ENCODE results near the gene TEX35.

TEX35 gene

DNA sequence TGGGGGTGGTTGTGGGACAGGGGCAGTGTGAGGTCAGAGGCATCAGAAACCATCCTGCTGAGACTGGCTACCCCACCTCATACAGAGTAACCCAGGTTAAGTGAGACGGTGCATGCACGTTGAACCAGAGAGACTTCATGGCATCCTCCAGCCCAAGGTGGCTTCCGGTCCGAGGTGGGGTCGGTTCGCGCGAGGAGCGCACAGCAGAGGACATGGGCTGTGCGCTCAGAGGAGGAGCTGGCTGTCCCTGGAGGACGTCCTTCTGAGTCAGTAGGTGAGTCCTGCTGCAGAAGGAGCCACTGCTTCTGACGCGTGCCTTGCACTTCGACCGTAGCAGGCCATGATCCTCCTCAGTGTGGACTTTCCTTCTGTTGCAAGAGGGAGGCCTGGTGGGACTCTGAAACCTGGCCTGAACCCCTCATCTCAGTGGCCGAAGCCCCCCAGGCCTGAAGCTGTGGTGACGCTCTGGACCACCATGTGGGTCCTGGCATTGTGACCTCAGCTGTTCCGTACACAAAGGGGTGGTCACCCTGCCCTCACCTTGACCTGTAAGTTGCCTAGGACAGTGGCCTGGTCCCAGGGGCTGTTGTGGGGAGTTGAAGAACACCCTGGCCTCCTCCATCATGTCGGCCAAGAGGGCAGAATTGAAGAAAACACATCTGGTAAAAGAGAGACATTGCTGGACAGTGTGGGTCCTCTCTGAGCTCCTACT, at the start of gene TEX35:
TEX35 (plus strand) TSS at position 544 of the 712 bp plus-strand sequence; CDS start at position 624, 80 bp downstream.
- DNase-seq = no peak

DNA sequence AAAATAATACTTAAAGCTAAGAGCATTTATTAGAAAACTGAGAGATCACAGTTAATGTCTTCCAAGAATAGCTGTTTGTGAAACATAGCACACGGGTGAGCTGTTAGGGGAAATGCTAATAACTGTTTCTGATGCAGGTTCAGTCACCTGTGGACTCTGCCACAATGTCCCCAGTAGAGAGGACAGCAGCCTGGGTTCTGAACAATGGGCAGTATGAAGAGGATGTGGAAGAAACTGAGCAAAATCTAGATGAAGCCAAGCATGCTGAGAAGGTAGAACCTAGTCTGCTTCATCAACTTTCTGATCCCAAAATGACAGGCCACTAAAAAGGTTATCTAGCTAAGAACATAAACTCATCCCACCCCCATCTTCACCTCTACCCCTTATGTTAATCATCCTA, 48.8 kb upstream of the TEX35 start:
- DNase-seq = no peak

DNA sequence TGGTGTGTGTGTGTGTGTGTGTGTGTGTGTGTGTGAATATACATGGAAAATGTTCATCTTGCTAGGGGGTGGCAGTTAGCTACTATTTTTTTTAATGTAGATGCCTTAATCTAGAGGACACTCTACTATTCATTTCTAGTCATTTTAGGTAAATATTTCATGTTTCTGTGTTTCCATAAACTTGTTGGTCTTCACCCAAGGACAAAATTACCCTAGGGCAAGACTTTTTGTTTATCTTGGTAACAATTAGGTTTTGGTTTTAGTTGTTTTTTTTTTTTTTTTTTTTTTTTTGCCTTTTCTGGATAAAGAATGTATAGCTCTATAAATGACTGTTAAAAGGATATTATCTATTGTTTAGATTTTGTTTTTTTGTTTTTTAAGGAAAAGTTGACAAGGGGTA, 48.3 kb upstream of the TEX35 start:
- DNase-seq = no peak

DNA sequence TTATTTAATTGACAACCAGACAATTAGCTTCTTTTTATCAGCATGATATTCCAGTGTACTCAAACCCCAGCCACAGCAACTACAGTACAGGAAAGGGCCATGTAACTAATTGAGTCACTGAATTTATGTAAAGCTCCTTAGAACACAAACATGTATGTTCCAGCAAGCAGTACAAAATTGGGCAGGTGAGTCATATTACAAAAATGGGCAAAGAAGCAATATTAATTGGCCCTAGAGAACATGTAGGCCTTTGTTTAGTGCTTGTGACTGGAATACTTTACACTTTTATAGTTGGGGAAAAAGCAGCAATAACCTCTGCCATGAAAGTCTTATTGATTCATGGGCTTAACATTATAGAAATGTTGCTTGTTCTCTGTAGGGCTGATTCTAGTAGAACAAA, 47.9 kb upstream of the TEX35 start:
- DNase-seq = no peak

DNA sequence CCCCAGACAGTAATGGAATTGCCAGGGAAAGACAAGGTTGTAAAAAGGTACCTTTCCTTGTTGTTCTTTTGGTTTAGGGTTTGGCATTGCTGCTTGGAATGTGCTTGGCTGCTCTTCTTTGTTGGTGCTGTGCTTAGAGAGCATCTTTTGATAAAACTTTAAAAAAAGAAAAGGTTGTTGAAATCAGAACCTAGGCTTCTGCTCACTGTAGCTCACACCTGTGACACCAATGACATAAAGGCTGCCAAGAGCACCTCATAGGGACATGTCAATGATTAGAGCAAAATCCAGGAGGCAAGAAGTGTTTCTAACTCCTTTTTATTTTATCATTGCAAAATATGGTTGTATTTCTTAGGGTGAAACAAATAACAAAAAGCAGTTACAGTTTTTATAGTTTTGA, 45.1 kb upstream of the TEX35 start:
- DNase-seq = no peak

DNA sequence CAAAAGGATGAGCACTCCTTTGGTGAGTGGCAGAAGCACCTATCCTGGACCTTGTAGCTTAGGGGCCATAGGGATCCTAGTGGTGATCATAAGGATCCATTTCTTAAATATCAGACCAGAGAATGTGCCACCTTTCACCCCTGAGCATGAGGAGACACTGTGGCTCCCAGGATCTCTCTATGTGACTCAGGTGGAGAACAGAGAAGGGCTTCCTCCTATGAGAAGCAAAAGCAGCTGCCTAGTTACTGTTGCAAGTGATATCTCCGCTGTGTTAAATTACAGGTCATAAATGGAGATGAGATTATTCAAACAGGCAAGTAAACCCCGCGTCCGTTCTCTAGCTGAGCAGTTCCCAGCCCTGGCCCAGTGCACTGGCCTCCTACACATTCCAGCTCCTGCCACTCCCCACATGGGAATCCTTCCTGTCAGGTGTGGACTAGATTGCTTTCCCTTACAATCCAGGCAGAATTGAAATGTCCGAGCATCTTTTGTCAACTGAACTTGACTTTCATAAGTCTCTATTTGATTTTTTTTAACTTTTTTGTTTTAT, 42.4 kb upstream of the TEX35 start:
- DNase-seq = no peak

DNA sequence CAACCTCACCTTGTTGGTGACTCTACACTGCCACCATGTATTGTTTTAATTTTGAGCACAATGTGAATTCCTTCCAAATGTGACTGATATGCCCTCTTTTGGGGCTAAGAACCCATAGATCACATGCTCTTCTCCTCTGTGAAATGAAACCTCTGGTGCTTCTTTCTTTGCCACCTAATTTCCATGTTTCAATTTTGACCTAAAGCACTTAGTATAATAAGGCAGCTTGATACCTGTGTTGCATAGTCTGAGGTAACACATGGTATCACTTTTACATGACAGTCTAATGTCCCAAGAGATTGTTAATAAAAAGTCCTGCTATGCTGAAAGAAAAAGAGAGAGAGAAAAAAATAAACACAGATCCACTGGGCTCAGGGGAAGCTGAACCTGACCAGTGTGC, 40.4 kb upstream of the TEX35 start:
- DNase-seq = no peak

DNA sequence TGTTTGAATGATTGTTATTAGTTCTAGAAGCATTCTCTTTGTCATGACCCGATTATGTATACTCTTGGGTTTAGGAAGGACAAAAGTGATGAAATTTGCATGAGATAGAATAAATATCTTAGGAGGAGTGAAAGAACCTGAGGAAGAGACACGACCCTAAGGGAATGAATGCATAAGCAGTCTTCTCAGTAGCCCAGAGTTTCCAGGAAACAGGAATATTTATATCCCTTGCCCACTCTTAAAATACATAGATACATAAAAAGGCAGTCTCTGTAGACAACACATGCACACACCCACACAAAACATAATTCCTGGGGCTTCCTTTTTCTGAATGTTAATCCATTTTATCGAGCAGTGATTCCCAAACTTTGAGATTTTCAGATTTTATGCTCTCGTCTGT, 35.5 kb upstream of the TEX35 start:
- no peak for DNase-seq

DNA sequence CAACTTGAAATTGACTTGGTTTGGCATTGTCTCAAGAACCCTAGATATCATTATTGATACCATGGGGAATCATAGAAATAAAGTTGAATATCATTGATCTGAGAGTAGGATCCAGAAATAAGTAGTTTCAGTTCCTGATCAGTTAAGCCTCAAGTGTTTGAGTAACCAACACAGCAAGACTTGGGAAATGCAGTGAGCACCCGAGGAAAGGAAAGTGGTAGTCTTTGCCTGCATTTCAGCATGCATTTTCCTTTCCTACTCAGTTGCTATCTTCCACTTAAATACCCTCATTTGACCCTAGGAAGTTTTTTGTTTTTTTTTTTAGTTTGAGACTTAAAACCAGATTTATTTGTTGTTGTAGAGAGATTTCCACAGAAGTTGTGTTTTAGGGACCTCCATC, 35.1 kb upstream of the TEX35 start:
- no peak for DNase-seq

DNA sequence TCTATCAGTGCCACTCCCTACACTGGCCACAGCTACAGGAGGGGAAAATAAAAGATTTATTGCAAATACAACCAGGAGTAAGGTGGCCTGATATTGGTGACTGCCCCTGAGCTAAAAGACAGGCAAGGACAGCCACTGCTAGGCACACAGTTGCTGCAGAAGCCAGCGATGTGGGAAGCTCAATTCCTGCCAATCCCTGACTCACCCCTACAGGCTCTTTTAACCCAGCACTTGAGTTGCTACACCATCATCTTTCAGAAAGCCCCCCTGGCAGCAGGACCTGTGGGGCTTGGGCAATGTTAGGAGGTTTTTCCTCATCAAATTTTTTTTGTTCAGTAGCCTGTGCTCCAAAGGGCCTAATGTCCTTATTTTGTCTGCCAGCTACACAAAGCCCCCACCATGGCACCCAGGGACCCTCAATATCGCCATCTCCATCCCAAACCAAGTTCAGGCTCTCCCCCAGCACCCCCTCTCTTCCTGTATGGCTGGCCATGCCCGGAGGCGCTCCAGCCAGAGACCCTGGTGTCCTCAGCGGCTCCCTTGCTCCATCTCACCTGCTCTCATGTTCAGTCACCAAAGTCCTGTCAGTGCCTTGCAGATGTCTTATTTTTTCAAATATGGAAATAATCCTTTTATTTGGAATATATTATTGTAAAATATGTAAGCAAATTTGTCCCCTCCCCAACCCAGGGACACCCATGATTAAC, 29.5 kb upstream of the TEX35 start:
- DNase-seq = no peak

DNA sequence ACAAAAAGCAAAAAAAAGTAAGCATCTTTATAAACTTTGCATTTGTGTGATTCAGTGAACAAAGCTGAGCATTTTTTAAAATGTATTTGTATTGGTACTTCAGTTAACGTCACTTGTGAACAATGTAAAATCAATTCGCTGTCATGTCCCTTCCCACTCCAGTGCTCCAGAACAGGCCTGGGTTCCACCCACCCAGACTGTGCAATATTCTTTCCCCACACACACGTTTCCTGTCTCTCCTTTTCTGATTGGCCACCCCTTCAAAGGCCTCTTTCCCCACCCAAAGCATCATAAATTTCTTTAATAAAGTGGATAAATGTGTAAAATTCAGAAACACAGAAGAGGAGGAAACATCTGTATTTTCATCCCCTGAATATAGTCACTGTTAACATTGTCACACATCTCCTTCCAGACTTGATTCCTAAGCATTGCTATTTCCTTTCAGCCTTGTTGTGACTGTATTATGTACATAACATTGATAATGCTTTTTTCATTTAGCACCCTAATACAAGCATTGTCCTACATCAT, 28.1 kb upstream of the TEX35 start:
- DNase-seq = no peak

DNA sequence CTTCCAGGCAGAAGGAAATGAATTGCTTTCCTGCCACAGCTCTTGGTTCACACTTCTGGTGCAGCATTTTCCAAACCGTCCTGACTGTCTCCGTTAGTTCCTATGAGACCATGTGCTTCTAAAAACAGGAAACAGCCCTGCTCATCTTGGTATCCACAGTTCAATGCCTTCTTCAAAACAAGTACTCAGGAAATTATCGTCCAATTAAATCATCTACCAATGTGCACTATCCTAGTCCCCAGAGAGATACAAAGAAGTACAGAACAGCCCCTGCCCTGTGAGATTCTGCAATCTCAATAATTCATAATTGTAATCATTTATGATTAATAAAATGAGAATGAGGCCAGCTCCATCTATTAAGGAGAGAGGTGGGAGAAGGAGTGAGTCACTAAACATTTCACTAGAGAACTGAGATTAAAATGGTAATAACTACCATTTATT, 27.3 kb upstream of the TEX35 start:
- DNase-seq = no peak

DNA sequence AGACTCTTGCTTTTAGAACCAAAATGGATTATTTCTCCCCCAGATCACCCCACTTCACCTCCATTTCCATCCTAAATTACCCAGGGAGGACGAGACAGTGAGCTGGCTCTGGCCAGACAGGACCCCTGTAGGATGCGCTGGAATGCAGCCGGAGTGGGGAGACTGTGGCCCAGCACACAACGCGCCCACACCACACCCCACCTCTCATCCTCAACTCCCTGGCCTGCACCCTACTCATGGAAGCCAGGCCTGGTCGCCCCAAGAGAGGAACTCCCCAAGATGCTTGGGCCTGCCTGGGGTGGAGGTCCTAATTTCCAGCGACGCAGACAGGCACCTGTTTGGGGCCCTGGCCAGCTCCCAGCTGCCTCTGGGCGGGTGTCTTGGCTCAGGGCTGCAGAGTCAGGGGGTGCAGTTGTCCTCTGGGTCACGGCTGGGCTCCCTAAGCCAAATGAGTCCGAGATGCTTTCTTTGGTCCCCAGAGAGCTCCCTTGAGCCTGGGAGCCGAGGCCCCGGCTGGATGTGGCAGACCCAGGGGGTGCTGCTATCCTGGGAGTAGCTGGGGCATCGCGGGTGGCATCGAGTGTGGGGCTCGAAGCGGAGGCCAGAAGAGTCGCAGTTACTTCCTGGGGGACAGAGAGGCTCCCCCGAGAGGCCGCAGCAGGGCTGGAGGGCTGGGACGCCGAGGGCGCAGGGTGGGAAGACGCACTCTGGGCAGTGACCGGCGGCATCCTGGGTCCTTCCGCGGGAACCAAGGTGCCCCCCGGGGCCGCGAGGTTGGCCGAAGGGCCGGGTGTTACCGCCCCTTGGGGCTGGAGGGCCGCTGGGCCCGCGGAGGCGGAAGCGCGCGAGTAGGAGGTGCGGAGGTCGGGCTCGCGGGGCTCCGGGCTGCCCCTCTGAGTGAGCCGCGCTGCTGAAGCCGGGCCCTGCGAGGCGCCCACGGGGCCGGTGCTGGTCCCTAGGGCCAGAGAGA, 26.5 kb upstream of the TEX35 start:
- DNase-seq = no peak

DNA sequence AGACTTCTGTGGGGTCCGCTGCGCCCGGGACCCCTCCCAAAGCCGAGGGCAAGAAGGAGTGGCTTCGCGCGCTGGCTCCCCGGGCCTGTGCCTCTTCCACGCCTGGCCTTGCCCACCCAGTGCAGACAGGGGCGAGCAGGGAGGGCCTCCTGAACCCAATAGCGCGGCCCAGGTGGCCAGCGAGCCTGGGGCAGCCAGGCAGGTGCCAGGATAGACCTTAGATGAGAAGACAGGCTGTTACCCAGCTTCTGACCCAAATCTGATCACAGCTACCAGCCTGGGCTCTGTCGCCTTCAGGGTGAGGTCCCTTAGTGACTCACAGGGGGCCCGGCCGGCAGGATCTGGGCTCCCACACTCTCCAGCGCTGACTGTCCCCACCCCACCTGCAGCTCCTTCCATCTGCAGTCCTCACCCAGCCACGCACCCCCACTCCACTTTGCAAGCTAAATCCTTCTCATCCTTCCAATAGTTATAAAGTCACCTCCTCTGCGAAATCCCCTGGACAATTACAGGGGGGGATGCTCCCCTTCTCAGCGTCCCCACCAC, 25.8 kb upstream of the TEX35 start:
- no peak for DNase-seq

DNA sequence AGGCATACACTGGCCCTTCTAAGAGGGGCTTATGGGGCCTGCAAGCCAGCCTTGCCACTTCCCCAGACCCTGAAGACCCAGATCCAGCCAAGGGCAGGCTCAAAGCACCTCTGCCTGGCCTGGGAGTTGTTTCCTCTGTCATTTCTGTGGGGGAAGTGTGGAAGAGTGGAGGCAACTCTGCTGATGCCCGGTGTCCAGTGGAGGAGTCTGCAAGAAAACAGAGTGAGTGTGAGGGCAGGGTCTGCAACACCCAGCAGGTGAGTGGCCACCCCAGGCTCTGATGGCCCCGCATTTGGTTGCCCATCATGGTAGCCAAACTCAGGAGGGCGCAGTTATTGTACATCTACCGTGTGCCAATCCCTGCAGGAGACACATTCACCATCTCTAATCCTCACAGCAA, 24.5 kb upstream of the TEX35 start:
- DNase-seq = no peak

DNA sequence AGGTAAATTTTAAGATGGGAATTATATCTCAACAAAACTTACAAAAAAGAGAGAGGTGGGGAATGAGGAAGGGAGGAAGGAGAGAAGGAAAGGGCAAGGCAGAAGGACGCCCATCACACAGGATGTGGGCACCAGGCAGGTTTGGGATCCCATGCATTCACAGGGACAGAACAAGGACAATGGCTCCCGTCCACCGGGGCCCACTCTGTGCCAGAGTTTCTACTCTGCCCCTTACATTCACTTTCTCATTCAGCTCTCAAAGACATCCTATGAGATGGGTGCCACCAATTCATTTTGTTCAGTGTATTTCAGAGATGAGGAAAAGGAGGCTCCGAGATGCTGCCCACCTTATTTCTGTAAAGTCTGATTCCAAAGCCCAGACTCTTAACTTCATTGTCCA, 23.5 kb upstream of the TEX35 start:
- no peak for DNase-seq

DNA sequence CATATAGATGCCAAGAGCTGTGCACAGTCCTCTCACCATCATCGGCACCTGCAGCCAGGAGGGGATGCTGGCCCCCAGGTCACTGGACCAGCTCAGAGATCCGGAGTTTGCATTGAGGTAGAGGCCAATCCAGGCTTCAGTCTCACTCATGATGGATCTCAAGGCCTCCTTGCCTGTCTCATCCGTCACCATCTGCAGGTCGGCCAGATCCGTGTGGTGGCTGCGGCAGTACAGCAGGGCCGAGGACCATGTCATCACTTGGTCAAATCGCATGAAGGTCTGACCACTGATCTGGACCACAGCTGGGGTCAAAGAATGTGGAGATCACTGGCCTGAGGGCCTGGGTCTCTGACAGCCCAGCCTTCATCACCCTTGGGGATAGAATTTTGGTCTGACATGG, 22.8 kb upstream of the TEX35 start:
- DNase-seq = no peak

DNA sequence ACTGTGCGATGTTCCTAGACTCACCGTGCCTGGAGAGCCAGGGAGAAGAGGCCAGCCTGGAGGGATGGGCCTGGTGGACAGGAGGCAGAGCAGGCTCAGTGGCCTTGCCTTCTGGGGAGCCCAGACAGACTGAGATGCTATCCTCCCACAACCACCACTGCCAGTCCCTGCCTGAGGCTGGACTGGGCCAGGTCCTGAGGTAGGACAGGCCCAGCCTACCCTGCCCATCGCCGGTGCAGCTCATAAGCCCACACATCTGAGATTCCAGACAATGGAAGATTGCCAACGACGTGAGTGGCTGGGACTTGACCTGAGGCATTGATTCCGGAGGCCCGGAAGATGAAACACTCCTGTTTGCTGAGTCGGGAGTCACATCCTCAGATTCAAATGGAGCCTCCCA, 21.9 kb upstream of the TEX35 start:
- no peak for DNase-seq

DNA sequence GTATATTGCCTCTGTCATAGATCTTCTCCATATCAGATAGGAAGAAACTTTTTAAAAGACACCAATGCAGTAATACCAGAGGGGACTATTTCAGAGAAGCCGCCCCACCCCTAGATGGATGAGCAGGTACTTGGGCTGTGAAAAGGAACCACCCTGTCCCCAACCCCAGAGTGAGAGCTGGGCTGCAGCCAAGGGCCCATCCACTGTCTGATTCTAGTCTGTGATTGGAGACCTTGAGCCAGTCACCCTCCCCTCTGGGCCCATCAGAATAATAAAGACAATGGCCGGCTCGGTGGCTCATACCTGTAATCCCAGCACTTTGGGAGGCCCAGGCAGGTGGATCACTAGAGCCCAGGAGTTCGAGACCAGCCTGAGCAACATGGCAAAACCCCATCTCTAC, 21.2 kb upstream of the TEX35 start:
- DNase-seq = no peak

DNA sequence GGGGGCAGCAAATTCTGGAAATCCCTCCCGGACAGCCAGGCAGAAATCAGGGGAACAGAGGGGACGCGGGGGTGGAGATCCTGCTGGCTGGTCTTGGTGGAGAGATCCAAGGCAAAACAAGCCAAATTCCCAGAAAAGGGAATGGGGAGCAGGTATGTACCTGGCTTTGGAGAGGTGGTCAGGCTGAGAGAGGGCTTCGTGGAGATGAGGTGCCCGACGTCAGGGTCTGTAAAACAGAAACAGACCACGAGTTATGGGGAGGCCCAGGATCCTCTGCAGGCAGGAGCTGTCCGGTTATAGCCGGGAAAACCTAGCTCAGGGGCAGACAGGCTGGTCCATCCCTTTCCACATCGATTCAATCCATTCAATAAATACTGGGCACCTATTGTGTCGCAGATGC, 20.6 kb upstream of the TEX35 start:
- no peak for DNase-seq

DNA sequence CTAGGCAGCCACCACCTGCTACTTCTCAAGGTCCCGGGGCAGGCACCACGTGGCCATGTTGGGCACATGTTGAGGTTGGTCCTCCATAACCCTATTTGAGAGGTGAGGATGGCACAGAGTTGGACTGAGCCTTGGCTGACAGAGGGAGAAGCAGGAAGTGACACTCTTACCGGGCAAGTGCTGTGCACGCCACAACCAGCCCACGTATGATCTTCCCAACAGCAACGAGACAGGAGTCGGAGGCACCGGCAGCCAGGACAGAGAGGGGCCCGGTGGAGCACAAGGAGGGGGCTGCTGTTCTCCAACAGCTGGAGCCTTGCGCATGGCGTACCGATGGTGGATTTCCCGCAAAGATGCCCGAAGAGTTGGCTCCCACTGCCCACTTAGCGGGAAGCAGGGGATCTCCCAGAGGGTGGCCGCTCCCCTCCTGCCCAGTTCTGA, 19.6 kb upstream of the TEX35 start:
- no peak for DNase-seq

DNA sequence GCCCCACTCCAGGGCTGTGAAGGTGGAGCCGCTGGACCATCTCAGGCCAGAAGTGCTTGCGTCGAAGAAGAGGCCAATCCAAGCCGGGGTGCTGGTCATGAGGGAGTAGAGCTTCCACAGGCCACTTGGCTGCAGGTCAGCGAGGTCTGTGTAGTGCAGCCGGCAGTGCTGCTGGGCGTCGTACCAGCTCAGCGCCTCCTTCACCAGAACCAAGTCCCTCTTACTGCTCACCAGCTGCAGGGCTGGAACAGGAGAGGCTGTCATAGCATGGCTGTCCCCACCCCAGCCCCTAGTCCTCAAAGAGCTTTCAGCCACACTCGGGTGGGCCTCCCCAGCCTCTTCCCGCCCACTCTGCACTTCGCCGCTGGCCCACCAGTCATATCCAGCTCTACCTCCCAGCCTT, 18.3 kb upstream of the TEX35 start:
- DNase-seq = no peak

DNA sequence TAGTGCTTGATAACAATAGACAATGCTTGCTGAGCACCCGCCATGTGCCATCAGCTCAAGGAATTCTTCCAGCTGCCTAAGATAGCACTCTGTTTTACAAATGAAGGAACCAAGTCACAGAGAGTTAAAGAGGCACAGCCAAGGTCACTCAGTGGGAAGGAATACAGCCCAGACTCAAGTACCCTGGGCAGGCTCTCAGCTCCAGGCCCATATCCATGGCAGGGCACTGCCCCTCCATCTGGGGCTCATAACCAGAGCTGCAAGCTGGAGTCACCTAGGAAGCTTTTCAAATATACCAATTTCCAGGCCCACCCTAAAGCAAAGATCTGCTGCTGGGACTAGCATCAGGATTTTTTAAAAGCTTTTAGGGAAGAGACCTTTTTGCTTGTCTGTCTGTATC, 17.8 kb upstream of the TEX35 start:
- no peak for DNase-seq

All from activated CD4-positive, alpha-beta T cell treated with anti-CD3 and anti-CD28 coated beads for 1 hour (primary cell).